ENCODE data around the gene FBRSL1. TPM values are rescaled to one million over a fixed set of nuclear protein-coding genes. Genes with fewer than 3 reads are reported as not detected.

The FBRSL1 gene
- total and polyA plus RNA-seq, 2 of the 8 experiments (the other 6 are each of a cell fraction or from before 2014, with no cell fraction given): 18.4 to 109 TPM

DNA sequence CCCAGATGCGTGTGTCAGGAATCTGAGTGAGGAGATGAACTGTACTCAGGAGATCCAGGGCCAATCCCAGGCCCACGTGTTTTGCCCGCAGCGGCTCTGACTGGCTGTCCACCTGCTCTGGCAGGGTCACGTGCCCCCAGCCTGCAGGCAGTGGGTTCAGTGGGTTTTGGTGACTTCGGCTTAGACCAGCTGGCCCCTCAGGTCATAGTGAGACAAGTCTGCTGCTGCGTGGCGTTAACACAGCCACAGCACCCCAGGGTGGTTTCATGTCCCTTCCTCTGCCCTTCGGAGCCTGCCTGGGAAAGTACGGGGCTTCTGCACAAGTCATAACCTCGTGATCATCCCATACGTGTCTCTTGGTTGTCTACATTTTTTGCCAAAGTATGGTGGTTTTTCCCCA, 2.6 kb downstream of the FBRSL1 start:
- ChIA-PET POLR2A (ENCODE audit: partially characterized antibody) (interaction anchor here (0.6 to 1.8 kb wide), 4 partner anchors 12 to 69 kb away, joined by 3 to 4 read pairs (median 3); no protein-coding TSS in a partner anchor), CTCF (ENCODE audit: partially characterized antibody) (interaction anchor here (0.8 to 1.6 kb wide), 5 partner anchors 9 to 77 kb away, joined by 3 to 4 read pairs (median 3); no protein-coding TSS in a partner anchor)
- Histone ChIP-seq H2BK120ac (replicated peaks; ENCODE audit: low read depth, low read length) (no peak overlapping the region), H4K20me1 (replicated peaks in 1 of 2; ENCODE audit: control insufficient read depth in 1 of 2, insufficient read depth in 2 of 2, low read length in 2 of 2) (peaks cover 52 to 58% of the 10 kb centered on the region in 2 experiments), H3K4ac (replicated peaks; ENCODE audit: insufficient read length, low read depth, low read length) (no peak overlapping the region), H2AFZ (ENCODE audit: low read length) (no peak overlapping the region), H2AK5ac (ENCODE audit: low read depth, low read length) (no peak overlapping the region), H4K91ac (replicated peaks; ENCODE audit: insufficient read length, low read length) (no peak overlapping the region), H3K14ac (ENCODE audit: insufficient read length) (no peak overlapping the region), H2BK20ac (ENCODE audit: low read length) (no peak overlapping the region), H3K4me3 (ENCODE audit: extremely low read depth in 1 of 4, insufficient read depth in 2 of 4, low read depth in 3 of 4, low read length in 4 of 4) (no peak overlapping the region), H3K23ac (ENCODE audit: insufficient read length) (no peak overlapping the region), H4K8ac (ENCODE audit: extremely low read depth, insufficient read depth, low read length) (no peak overlapping the region), H3K27me3 (replicated peaks in 1 of 4; ENCODE audit: control insufficient read depth in 3 of 4, extremely low read depth in 1 of 4, insufficient read depth in 3 of 4, low read length in 3 of 4) (peaks cover 0 to 34% (median 21%) of the 10 kb centered on the region in 4 experiments; a peak in 6 of 7 replicates), H3K23me2 (ENCODE audit: low read depth, low read length) (peaks cover 10% of the 10 kb centered on the region; the same call in 1 of the 2 replicates), H3K4me2 (ENCODE audit: insufficient read depth in 1 of 2, low read depth in 2 of 2, low read length in 2 of 2) (no peak overlapping the region; a peak in 1 of 4 replicates), H3K27ac (ENCODE audit: low read depth, low read length) (no peak overlapping the region), H3K79me1 (ENCODE audit: low read depth, low read length) (peaks cover 28% of the 10 kb centered on the region), H3K9me3 (ENCODE audit: insufficient read depth in 2 of 2, low read depth in 1 of 2, low read length in 1 of 2) (no peaks in the 10 kb centered on the region), H3K56ac (replicated peaks; ENCODE audit: insufficient read length, low read depth, low read length) (no peak overlapping the region), H2BK15ac (ENCODE audit: low read length) (no peak overlapping the region), H3K9ac (replicated peaks in 1 of 4; ENCODE audit: extremely low read depth in 1 of 4, low read depth in 3 of 4, low read length in 3 of 4) (no peak overlapping the region), H3K36me3 (ENCODE audit: control insufficient read depth in 2 of 4, insufficient read depth in 4 of 4, low read length in 3 of 4) (no peaks in the 10 kb centered on the region), H3K79me2 (ENCODE audit: control insufficient read depth in 1 of 2, insufficient read depth in 2 of 2, low read length in 2 of 2) (peaks cover 0 to 65% of the 10 kb centered on the region in 2 experiments; a peak in 3 of 4 replicates), H2BK12ac (ENCODE audit: low read depth, low read length) (no peak overlapping the region), H3K18ac (ENCODE audit: extremely low read depth, low read length) (no peak overlapping the region), H4K5ac (ENCODE audit: insufficient read length, low read depth, low read length) (no peak overlapping the region), H2BK5ac (ENCODE audit: low read depth, low read length) (no peak overlapping the region), H3K4me1 (replicated peaks in 1 of 4; ENCODE audit: control insufficient read depth in 3 of 4, insufficient read depth in 4 of 4, low read length in 3 of 4) (peaks cover 0 to 14% (median 1%) of the 10 kb centered on the region in 4 experiments; a peak in 3 of 7 replicates)
- DNase-seq (ENCODE audit: low read depth in 1 of 2, low spot score in 2 of 2): no peak
- 89% methylated on average over 12 of the region's 12 CpGs; no CpG with 5 or more reads in 1 of the 2 experiments for WGBS, 2 experiments (ENCODE audit: extremely low coverage in 1 of 2, insufficient coverage in 1 of 2, insufficient read length in 1 of 2, insufficient replicate concordance in 2 of 2, low coverage in 1 of 2, low lambda C conversion rate in 2 of 2, missing lambda C conversion rate in 1 of 2)
- no peak for FAIRE-seq
- no peak for TF ChIP-seq GABPA (IDR thresholded peaks at IDR 0.05; ENCODE audit: borderline replicate concordance, insufficient read depth, low read length)
- no peak for TF ChIP-seq SIX5 (IDR thresholded peaks at IDR 0.05; ENCODE audit: low read depth, low read length)
- no peak for TF ChIP-seq MAX (IDR thresholded peaks at IDR 0.05)
- no peak for TF ChIP-seq RNF2 (IDR thresholded peaks at IDR 0.05; ENCODE audit: borderline replicate concordance, low read depth, low read length, missing control alignments, poor library complexity, severe bottlenecking)
- TF ChIP-seq CBX5 (IDR thresholded peaks at IDR 0.05; ENCODE audit: low read depth, low read length): no peak
- no peak for TF ChIP-seq CHD2 (IDR thresholded peaks at IDR 0.05; ENCODE audit: low read length)
- no peak for TF ChIP-seq TAF1 (IDR thresholded peaks at IDR 0.05; ENCODE audit: low read depth, low read length)
- TF ChIP-seq, protein P1, sequence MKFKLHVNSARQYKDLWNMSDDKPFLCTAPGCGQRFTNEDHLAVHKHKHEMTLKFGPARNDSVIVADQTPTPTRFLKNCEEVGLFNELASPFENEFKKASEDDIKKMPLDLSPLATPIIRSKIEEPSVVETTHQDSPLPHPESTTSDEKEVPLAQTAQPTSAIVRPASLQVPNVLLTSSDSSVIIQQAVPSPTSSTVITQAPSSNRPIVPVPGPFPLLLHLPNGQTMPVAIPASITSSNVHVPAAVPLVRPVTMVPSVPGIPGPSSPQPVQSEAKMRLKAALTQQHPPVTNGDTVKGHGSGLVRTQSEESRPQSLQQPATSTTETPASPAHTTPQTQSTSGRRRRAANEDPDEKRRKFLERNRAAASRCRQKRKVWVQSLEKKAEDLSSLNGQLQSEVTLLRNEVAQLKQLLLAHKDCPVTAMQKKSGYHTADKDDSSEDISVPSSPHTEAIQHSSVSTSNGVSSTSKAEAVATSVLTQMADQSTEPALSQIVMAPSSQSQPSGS (IDR thresholded peaks at IDR 0.05; ENCODE audit: low read length): no peak
- TF ChIP-seq SP4 (IDR thresholded peaks at IDR 0.05; ENCODE audit: low read length): no peak
- TF ChIP-seq KDM4A (IDR thresholded peaks at IDR 0.05; ENCODE audit: low read depth, low read length, severe bottlenecking): no peak
- no peak for TF ChIP-seq TCF12 (IDR thresholded peaks at IDR 0.05; ENCODE audit: low read depth, low read length)
- no peak for TF ChIP-seq POLR2A (IDR thresholded peaks at IDR 0.05; ENCODE audit: control extremely low read depth in 1 of 2, low read depth in 2 of 2, low read length in 2 of 2)
